GM12878 (cell line): ENCODE measurements around the gene C9orf57. TPM values are rescaled to one million over a fixed set of nuclear protein-coding genes. Genes with fewer than 3 reads are reported as not detected.
A peak's percentile ranks its signal among the peaks of the same experiment; 100 is the strongest.

Experiments used
- ATAC-seq: fragments of 200-7000 bp; cut with Tn5 transposase; 3 replicates; pipeline ENCODE4 v1.9.1; 2020; ENCODE audit warnings: mild to moderate bottlenecking, moderate library complexity
- BruUV-seq: library from RNA; stranded (reverse); fragments of 400-500 nt; replicated peaks from 2 replicates; lab custom pipeline; 2021; lab: Mats Ljungman, UMichigan
- CTCF ChIA-PET: fragments of 300-600 bp; sonication (Branson Sonifier 250); formaldehyde crosslinking; extraction: SDS; loops from one replicate; lab custom pipeline; 2021; ENCODE audit warnings: inconsistent platforms; lab: Yijun Ruan, JAX
- POLR2A ChIA-PET: fragments of 350-600 bp; formaldehyde crosslinking; extraction: SDS; loops from one replicate; lab custom pipeline; 2021; ENCODE audit warnings: inconsistent platforms; lab: Charles Lee
- RAD21 ChIA-PET: fragments of 300-600 bp; sonication (Branson Sonifier 250); formaldehyde crosslinking; loops from one replicate; lab custom pipeline; 2023; ENCODE audit warnings: antibody characterized with exemption; ENCODE audit not compliant: unreplicated experiment; lab: Charles Lee
- SMC1A ChIA-PET: fragments of 300-600 bp; sonication (Branson Sonifier 250); formaldehyde crosslinking; loops from one replicate; lab custom pipeline; 2023; ENCODE audit not compliant: unreplicated experiment, uncharacterized antibody; lab: Charles Lee
- DNase-seq: peaks from one replicate; pipeline ENCODE4 v3.0.0-alpha.2; 2011; ENCODE audit warnings: low read depth, low spot score
- FAIRE-seq: peaks from 3 replicates; lab custom pipeline; 2011; peaks lifted over from hg19 to GRCh38; lab: Jason Lieb, UNC
- H2AFZ ChIP-seq: 2 replicates; pipeline ENCODE4 v1.6.0; 2011; ENCODE audit warnings: low read depth, low read length, control low read depth; ENCODE audit not compliant: control insufficient read depth
- H3K27ac ChIP-seq: 2 replicates; pipeline ENCODE4 v1.5.1; 2011; ENCODE audit warnings: control low read depth; ENCODE audit not compliant: control insufficient read depth, insufficient read depth
- H3K27me3 ChIP-seq, 2 experiments: replicated peaks in 1 of 2; 2 replicates each; pipeline versions ENCODE4 v1.6.0 to v1.6.1; 2011; ENCODE audit warnings: low read length in 1 of 2; ENCODE audit not compliant: control insufficient read depth in 2 of 2, insufficient read depth in 2 of 2
- H3K36me3 ChIP-seq, 2 experiments: 2 replicates each; pipeline ENCODE4 v1.5.1; 2011; ENCODE audit warnings: low read length in 1 of 2; ENCODE audit not compliant: control insufficient read depth in 2 of 2, insufficient read depth in 2 of 2
- H3K4me1 ChIP-seq: 2 replicates; pipeline ENCODE4 v1.6.1; 2011; ENCODE audit warnings: mild to moderate bottlenecking, low read length, moderate library complexity, mixed read lengths; ENCODE audit not compliant: control insufficient read depth, insufficient read depth
- H3K4me2 ChIP-seq: 2 replicates; pipeline ENCODE4 v1.6.0; 2011; ENCODE audit warnings: control low read depth; ENCODE audit not compliant: control insufficient read depth, insufficient read depth
- H3K4me3 ChIP-seq: fragments of 200-600 bp; sonication (generic); 2 replicates; pipeline ENCODE4 v1.5.1; 2016
- H3K79me2 ChIP-seq: 2 replicates; pipeline ENCODE4 v1.6.0; 2011; ENCODE audit warnings: low read length; ENCODE audit not compliant: control insufficient read depth, insufficient read depth
- H3K9ac ChIP-seq: 2 replicates; pipeline ENCODE4 v1.8.0; 2011; ENCODE audit warnings: low read length, control low read depth, mixed read lengths; ENCODE audit not compliant: control insufficient read depth, insufficient read depth
- H3K9me3 ChIP-seq: replicated peaks from 3 replicates; pipeline ENCODE4 v1.5.1; 2011; ENCODE audit warnings: mild to moderate bottlenecking, low read length; ENCODE audit not compliant: control insufficient read depth, insufficient read depth
- H4K20me1 ChIP-seq: 2 replicates; pipeline ENCODE4 v1.6.0; 2011; ENCODE audit not compliant: control insufficient read depth, insufficient read depth
- CREM ChIP-seq: IDR thresholded peaks from 2 replicates; pipeline ENCODE4 v1.6.1; 2014; ENCODE audit warnings: antibody characterized with exemption, low read depth
- HDAC6 ChIP-seq: fragments of 200-600 bp; sonication (generic); IDR thresholded peaks from one replicate; pipeline ENCODE4 v1.8.0; 2017; ENCODE audit warnings: antibody characterized with exemption; ENCODE audit not compliant: unreplicated experiment
- MEF2B ChIP-seq: fragments of 450-650 bp; IDR thresholded peaks from 2 replicates; pipeline ENCODE4 v1.6.1; 2018; ENCODE audit warnings: mild to moderate bottlenecking, moderate library complexity; ENCODE audit not compliant: partially characterized antibody, poor library complexity, severe bottlenecking
- NFIC ChIP-seq: IDR thresholded peaks from 2 replicates; pipeline ENCODE4 v1.6.1; 2012; ENCODE audit warnings: low read depth, mild to moderate bottlenecking, inconsistent platforms, low read length, moderate library complexity
- SMAD5 ChIP-seq: IDR thresholded peaks from 2 replicates; pipeline ENCODE4 v1.6.1; 2016; ENCODE audit warnings: antibody characterized with exemption, low read depth
- SREBF1 ChIP-seq: IDR thresholded peaks from 2 replicates; pipeline ENCODE4 v1.6.1; 2012; ENCODE audit warnings: mild to moderate bottlenecking, low read length
- ZNF207 ChIP-seq: fragments of 450-650 bp; IDR thresholded peaks from 2 replicates; pipeline ENCODE4 v1.6.1; 2014; ENCODE audit warnings: antibody characterized with exemption, mild to moderate bottlenecking, borderline replicate concordance
- ZNF384 ChIP-seq: IDR thresholded peaks from 2 replicates; pipeline ENCODE4 v1.6.1; 2012; ENCODE audit warnings: low read depth, mild to moderate bottlenecking, low read length, improper control_type of control experiment, borderline replicate concordance
- WGBS: methylation state at CpG from one replicate; pipeline ENCODE4 v1.1.6; 2016; ENCODE audit warnings: low lambda C conversion rate; ENCODE audit not compliant: insufficient replicate concordance, insufficient coverage; ENCODE audit errors: missing lambda C conversion rate; 5-methylcytosine and 5-hydroxymethylcytosine counted together
- in situ Hi-C: fragments of 300-500 bp; cut with MboI; formaldehyde crosslinking; loops from 9 replicates; pipeline ENCODE4 v1.14.3; 2018; ENCODE audit warnings: mixed read lengths
- intact Hi-C: fragments of 100-400 bp; cut with micrococcal nuclease; formaldehyde crosslinking; loops from one replicate; pipeline ENCODE4 v1.14.2; 2022; ENCODE audit not compliant: unreplicated experiment
- polyA plus RNA-seq, 11 experiments: library from polyadenylated mRNA; depleted of rRNA in 4 of 11; unstranded in 6 of 11; stranded (reverse) in 5 of 11; fragments of >200 nt; fragmentation: Nextera tagmentation in 4 of 11; fragmentation: Illumina TruSeq in 1 of 11; extraction: Ambion mirVana in 4 of 11; extraction: Trizol in 1 of 11; gene quantifications; 1 replicate in 1 of 11; 2 replicates in 10 of 11; pipeline versions ENCODE4 v1.2.1 to v1.2.3, GENCODE V29; 2011 to 2016; ENCODE audit warnings: inconsistent platforms in 2 of 11, missing spikeins in 2 of 11, low read depth in 1 of 11
- total RNA-seq, 4 experiments: library from RNA; depleted of rRNA in 3 of 4; stranded (reverse); fragments of >200 nt in 3 of 4; fragmentation: Illumina TruSeq in 1 of 4; extraction: Trizol in 1 of 4; gene quantifications; 2 replicates each; pipeline versions ENCODE4 v1.2.1 to v1.2.3, GENCODE V29; 2013 to 2021
- TF ChIP-seq, protein P1 (sequence below): fragments of 450-650 bp; conservative IDR thresholded peaks from 2 replicates; pipeline ENCODE4 v1.6.1; 2017; ENCODE audit warnings: mild to moderate bottlenecking, moderate library complexity
- TF ChIP-seq, protein P2 (sequence below): fragments of 450-650 bp; IDR thresholded peaks from 2 replicates; pipeline ENCODE4 v1.6.1; 2017; ENCODE audit warnings: mild to moderate bottlenecking, low read depth, inconsistent platforms; ENCODE audit not compliant: poor library complexity, severe bottlenecking

C9orf57 gene
- total and polyA plus RNA-seq, 10 of the 15 experiments (the other 5 are each of a cell fraction or from before 2014, with no cell fraction given): 0.06 to 0.27 TPM; not detected in 8

DNA sequence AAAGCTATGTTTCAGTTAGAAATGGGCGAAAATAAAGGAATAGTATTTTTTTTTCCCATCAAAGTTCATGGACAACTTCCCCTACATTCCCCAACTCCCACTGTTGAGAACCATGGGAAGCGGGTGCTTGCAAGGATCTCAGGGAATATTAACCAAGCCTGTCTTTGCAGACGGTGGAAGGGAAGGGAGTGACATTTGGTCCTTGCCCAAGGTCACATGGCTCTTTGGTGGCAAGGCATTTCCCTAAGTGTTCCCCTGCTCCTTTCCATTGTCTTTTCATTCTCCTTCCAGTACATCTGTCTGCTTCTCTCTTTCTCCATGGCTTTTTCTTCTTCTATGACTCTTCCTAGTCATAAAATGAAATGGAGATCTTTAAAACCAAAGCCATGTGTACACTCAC, 19.0 kb downstream of the C9orf57 start:
- no peak for ATAC-seq
- Histone ChIP-seq H3K4me2 (no peak overlapping the region), H3K9me3 (no peaks in the 10 kb centered on the region), H3K27ac (no peak overlapping the region), H3K27me3 (no peaks in the 10 kb centered on the region), H3K4me3 (no peak overlapping the region), H3K36me3 (no peaks in the 10 kb centered on the region), H2AFZ (no peak overlapping the region), H3K4me1 (no peaks in the 10 kb centered on the region; the same call in 1 of the 2 replicates), H3K9ac (no peak overlapping the region), H3K79me2 (no peaks in the 10 kb centered on the region), H4K20me1 (no peaks in the 10 kb centered on the region)
- DNase-seq: no peak
- FAIRE-seq: no peak
- no TSS peak for BruUV-seq
- intact Hi-C loops (no loop called here), in situ Hi-C loops (loop anchor here (5.0 to 10.0 kb wide), 2 partner anchors 551 to 783 kb away; no protein-coding TSS in a partner anchor)
- SMC1A ChIA-PET: interaction anchor here (1.0 to 6.8 kb wide), 3 partner anchors 92 to 235 kb away, joined by 3 to 367 read pairs (median 80); no protein-coding TSS in a partner anchor
- 52% methylated on average over 3 of the region's 3 CpGs for WGBS
- TF ChIP-seq CREM: no peak
- RAD21 ChIA-PET: interaction anchor here (3.5 to 16.0 kb wide), 2 partner anchors 161 to 235 kb away, joined by 37 to 365 read pairs; no protein-coding TSS in a partner anchor
- CTCF ChIA-PET: interaction anchor here (4.6 to 16.8 kb wide), 2 partner anchors 163 to 236 kb away, joined by 82 to 470 read pairs; no protein-coding TSS in a partner anchor
- POLR2A ChIA-PET: interaction anchor here (0.7 kb wide), 1 partner anchor 226 kb away, joined by 3 read pairs; no protein-coding TSS in a partner anchor

DNA sequence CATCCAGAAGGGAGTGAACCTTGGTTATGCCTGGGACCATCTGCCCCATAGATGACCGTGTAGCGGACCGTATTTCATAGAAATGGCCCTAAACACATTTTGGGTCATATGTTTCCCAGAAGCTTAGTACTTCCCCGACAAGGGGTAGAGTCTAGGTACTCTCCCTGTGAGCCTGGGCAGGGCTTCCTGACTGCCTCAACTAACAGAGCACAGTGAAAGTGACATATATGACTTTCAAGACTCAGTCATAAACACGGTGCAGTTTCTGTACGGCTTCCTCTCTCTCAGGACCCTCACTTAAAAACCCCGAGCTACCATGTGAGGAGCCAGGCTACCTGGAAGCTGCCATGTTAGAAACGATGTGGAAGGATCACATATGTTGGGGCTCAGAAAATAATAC, 20.9 kb downstream of the C9orf57 start:
- no peak overlapping the region for H3K4me2 ChIP-seq
- CTCF ChIA-PET: interaction anchor here (0.6 to 16.8 kb wide), 73 partner anchors 9 to 1162 kb away, joined by 3 to 470 read pairs (median 4); partner anchors contain the start of gene GDA
- no peaks in the 10 kb centered on the region for H3K36me3 ChIP-seq
- no peak overlapping the region for H3K4me3 ChIP-seq
- no peaks in the 10 kb centered on the region for H4K20me1 ChIP-seq
- POLR2A ChIA-PET: interaction anchor here (1.1 to 1.4 kb wide), 3 partner anchors 163 to 240 kb away, joined by 4 to 9 read pairs (median 6); no protein-coding TSS in a partner anchor
- RAD21 ChIA-PET: interaction anchor here (0.7 to 16.0 kb wide), 31 partner anchors 8 to 983 kb away, joined by 3 to 365 read pairs (median 4); partner anchors contain the start of genes ABHD17B and C9orf85
- intact Hi-C loops (loop anchor here (1.0 to 10.0 kb wide), 11 partner anchors 115 to 1045 kb away; no protein-coding TSS in a partner anchor), in situ Hi-C loops (loop anchor here (5.0 kb wide), 1 partner anchor 233 kb away; no protein-coding TSS in a partner anchor)
- SMC1A ChIA-PET: interaction anchor here (0.6 to 6.8 kb wide), 49 partner anchors 9 to 1039 kb away, joined by 3 to 367 read pairs (median 5); no protein-coding TSS in a partner anchor
- BruUV-seq: no TSS peak
- H3K27ac ChIP-seq: no peak overlapping the region
- WGBS: 3% methylated on average over 8 of the region's 8 CpGs
- FAIRE-seq (no peak), DNase-seq (peak; percentile 2), ATAC-seq (peak; percentile 78)
- no peaks in the 10 kb centered on the region; the same call in 1 of the 2 replicates for H3K4me1 ChIP-seq
- no peak overlapping the region for H3K9ac ChIP-seq
- H3K27me3 ChIP-seq: no peaks in the 10 kb centered on the region
- no peak overlapping the region for H2AFZ ChIP-seq
- no peaks in the 10 kb centered on the region for H3K79me2 ChIP-seq
- H3K9me3 ChIP-seq: no peaks in the 10 kb centered on the region
- TF ChIP-seq MEF2B: no peak
- TF ChIP-seq ZNF384: no peak
- TF ChIP-seq HDAC6: no peak
- TF ChIP-seq, protein P1, sequence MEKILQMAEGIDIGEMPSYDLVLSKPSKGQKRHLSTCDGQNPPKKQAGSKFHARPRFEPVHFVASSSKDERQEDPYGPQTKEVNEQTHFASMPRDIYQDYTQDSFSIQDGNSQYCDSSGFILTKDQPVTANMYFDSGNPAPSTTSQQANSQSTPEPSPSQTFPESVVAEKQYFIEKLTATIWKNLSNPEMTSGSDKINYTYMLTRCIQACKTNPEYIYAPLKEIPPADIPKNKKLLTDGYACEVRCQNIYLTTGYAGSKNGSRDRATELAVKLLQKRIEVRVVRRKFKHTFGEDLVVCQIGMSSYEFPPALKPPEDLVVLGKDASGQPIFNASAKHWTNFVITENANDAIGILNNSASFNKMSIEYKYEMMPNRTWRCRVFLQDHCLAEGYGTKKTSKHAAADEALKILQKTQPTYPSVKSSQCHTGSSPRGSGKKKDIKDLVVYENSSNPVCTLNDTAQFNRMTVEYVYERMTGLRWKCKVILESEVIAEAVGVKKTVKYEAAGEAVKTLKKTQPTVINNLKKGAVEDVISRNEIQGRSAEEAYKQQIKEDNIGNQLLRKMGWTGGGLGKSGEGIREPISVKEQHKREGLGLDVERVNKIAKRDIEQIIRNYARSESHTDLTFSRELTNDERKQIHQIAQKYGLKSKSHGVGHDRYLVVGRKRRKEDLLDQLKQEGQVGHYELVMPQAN: no peak
- TF ChIP-seq SREBF1: no peak
- TF ChIP-seq NFIC: no peak
- TF ChIP-seq, protein P2, sequence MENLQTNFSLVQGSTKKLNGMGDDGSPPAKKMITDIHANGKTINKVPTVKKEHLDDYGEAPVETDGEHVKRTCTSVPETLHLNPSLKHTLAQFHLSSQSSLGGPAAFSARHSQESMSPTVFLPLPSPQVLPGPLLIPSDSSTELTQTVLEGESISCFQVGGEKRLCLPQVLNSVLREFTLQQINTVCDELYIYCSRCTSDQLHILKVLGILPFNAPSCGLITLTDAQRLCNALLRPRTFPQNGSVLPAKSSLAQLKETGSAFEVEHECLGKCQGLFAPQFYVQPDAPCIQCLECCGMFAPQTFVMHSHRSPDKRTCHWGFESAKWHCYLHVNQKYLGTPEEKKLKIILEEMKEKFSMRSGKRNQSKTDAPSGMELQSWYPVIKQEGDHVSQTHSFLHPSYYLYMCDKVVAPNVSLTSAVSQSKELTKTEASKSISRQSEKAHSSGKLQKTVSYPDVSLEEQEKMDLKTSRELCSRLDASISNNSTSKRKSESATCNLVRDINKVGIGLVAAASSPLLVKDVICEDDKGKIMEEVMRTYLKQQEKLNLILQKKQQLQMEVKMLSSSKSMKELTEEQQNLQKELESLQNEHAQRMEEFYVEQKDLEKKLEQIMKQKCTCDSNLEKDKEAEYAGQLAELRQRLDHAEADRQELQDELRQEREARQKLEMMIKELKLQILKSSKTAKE: no peak
- no peak for TF ChIP-seq SMAD5
- no peak for TF ChIP-seq ZNF207
